GM18507 (cell line): ENCODE results near the gene SECTM1.
"Not testable (repeated sequence)": the region's sequence is repeated elsewhere in the genome, so short reads cannot be mapped to it uniquely, and the experiment has no call there.

Source experiments
- DNase-seq: peaks from one replicate; pipeline ENCODE4 v3.0.0; 2011; ENCODE audit warnings: low read depth; ENCODE audit not compliant: insufficient read length; ENCODE audit errors: extremely low spot score
- FAIRE-seq: peaks from 2 replicates; lab custom pipeline; 2011; peaks lifted over from hg19 to GRCh38; lab: Jason Lieb, UNC

The SECTM1 gene

GRCh38 chr17:82333279-82334171, at the start of gene SECTM1:
SECTM1 (minus strand) TSS chr17:82333766; CDS start chr17:82327240, 6,526 bp downstream.
- no peak for FAIRE-seq
- DNase-seq, result no peak

DNA sequence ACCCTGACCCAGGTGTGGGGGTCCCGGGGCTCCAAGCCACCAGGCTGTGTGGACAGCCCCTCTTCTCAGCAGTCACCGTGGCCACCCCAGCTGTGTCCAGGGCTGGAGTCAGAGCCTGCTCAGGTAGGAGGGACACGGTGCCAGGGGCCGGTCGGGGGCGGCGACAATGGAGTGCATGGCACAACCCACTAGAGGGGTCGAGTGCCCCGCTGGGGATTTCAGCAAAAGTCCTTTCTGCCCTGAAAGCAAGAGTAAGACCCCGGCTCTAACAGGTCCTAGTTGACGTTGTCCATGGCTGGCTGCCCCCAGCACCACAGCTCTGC, 49.3 kb upstream of the SECTM1 start:
- FAIRE-seq, result no peak
- no peak for DNase-seq

- not testable (repeated sequence) for FAIRE-seq, DNase-seq
Measured at GRCh38 chr17:82382220-82382932, 48.8 kb upstream of the SECTM1 start.

DNA sequence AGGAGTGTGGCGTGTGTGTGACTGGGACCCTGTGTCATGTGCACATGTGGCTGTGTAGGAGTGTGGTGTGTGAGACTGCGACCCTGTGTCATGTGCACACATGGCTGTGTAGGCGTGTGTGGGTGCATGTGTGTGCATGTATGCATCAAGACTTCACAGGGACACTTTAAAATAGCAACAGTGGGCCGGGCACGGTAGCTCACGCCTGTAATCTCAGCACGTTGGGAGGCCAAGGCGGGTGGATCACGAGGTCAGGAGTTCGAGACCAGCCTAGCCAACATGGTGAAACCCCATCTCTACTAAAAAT, 48.1 kb upstream of the SECTM1 start:
- not testable (repeated sequence) for FAIRE-seq, DNase-seq

DNA sequence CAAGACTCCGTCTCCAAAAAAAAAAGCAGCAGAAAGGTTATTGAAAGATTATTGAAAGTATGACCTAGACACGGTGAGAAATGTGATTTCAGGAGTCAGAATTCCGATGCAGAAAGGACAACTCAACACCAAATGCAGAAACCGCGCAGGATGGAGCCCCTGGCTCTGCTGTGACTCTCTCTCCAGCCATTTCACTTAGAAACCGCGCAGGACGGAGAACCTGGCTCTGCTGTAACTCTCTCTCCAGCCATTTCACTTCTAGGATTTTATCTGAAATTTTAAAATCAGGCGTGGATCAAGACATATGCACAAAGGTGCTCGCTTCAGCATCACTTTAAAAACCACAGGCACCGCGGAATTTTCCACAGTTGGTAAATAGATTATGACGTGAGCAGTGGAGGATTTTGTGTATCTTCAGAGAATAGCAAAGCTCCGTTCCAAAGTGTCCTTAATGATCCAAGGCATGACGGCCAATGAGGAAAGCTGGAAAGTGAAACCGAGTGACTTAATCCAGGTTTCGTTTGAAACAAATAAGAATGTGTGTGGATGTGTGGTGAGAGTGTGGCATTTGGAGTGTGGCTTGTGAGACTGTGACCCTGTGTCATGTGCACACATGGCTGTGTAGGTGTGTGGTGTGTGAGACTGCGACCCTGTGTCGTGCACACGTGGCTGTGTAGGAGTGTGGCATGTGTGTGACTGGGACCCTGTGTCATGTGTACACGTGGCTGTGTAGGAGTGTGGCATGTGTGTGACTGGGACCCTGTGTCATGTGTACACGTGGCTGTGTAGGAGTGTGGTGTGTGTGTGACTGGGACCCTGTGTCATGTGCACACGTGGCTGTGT, 47.5 kb upstream of the SECTM1 start:
- DNase-seq (no peak), FAIRE-seq (no peak)

DNA sequence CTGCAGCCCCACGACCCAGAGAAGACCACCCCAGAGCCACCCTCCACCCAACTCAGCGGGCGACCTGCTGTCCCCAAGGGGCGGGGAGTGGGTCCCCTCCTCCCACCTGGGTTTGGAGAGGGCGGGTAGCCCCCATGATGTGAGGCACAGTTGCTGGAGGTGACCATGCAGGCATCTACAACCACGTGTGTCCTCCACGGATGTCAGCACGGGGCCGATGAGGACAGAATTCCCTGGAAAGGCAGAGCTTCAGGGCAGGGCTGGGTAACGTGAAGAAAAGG, 45.1 kb upstream of the SECTM1 start:
- DNase-seq, result no peak
- FAIRE-seq, result no peak

- DNase-seq (no peak), FAIRE-seq (no peak)
Measured at GRCh38 chr17:82377924-82378740, 44.6 kb upstream of the SECTM1 start.

DNA sequence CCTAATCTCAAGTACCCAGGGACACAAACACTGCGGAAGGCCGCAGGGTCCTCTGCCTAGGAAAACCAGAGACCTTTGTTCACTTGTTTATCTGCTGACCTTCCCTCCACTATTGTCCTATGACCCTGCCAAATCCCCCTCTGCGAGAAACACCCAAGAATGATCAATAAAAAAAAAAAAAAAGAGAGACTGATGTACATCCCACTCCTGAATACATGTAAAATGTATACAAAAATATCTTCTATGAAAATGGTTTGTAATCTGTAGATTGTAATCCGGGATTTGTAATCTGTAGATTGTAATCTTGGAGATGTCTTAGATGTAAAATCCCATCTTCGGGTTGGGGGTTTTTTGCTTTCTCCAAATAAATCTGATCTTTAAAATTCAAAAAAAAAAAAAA, 43.7 kb upstream of the SECTM1 start:
- not testable (repeated sequence) for FAIRE-seq, DNase-seq

- FAIRE-seq, result no peak
Measured at GRCh38 chr17:82376042-82376730, 42.6 kb upstream of the SECTM1 start.

DNA sequence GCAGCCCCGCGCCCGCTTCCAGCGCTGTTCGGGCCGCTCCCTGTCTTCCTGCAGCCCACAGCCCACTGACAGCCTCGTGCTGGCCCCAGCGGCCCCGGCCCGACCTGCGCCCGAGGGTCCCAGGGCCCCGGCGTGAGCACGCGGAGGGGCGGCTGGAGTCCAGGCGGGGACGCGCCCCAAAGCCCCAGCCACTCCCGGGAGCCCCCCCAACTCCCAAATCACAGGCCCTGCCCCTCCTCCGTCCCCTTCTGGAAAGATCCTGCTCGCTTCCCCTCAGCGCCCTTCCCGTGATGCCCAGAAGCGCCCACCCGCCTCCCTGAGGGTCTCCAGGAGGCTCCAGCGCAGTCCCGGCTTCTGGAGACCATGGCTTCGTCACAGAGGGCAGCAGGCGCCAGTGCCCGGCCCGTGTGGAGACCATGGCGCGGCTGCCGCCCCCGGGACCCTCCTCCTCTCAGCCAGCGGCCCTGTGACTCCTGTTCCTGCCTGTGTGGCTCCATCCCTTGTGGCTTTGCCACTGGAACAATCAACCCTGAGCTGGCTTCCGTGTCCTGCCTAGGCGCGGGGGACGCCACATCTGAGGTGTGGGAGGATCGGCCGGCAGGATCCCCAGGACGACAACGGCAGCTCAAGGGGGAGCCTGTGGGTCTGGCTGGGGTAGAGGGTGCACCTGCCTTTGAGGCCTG, 41.9 kb upstream of the SECTM1 start:
- DNase-seq (no peak), FAIRE-seq (no peak)

More at GRCh38 chr17:82376042-82376730, 42.6 kb upstream of the SECTM1 start:
- DNase-seq, result no peak

GRCh38 chr17:82374626-82375331, 41.2 kb upstream of the SECTM1 start:
- FAIRE-seq (no peak), DNase-seq (no peak)

DNA sequence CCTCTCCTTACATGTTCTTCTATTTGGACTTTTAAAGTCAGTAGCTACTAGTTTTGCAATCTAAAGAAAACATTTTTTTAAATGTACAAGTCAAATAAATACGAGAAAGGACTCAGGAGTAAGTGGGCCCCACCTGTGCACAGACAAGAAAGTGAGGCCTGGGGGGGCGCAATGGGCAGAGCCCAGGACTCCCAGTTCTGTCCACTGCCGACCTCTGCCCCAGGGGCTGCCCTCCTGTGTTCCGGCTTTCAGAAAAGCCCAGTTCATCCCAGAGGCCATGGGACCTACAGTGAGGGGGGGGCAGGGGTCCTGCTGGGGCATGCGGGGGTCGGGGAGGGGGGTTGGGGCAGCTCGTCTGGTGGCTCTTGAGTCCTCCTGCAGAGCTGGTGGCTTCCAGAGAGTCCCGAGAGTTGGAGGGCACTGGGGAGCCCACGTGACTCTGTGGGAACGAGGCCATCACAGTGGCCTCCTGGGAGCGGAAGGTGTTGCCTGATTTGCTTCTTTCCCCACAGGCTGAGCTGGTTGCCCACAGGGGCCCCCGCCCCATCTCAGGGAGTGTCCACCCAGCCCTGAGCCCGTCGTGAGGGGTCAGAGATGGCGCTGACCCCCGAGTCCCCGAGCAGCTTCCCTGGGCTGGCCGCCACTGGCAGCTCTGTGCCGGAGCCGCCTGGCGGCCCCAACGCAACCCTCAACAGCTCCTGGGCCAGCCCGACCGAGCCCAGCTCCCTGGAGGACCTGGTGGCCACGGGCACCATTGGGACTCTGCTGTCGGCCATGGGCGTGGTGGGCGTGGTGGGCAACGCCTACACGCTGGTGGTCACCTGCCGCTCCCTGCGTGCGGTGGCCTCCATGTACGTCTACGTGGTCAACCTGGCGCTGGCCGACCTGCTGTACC, 40.4 kb upstream of the SECTM1 start:
- FAIRE-seq, result no peak
- no peak for DNase-seq

GRCh38 chr17:82373072-82373452, 39.5 kb upstream of the SECTM1 start:
- DNase-seq, FAIRE-seq: not testable (repeated sequence)

DNA sequence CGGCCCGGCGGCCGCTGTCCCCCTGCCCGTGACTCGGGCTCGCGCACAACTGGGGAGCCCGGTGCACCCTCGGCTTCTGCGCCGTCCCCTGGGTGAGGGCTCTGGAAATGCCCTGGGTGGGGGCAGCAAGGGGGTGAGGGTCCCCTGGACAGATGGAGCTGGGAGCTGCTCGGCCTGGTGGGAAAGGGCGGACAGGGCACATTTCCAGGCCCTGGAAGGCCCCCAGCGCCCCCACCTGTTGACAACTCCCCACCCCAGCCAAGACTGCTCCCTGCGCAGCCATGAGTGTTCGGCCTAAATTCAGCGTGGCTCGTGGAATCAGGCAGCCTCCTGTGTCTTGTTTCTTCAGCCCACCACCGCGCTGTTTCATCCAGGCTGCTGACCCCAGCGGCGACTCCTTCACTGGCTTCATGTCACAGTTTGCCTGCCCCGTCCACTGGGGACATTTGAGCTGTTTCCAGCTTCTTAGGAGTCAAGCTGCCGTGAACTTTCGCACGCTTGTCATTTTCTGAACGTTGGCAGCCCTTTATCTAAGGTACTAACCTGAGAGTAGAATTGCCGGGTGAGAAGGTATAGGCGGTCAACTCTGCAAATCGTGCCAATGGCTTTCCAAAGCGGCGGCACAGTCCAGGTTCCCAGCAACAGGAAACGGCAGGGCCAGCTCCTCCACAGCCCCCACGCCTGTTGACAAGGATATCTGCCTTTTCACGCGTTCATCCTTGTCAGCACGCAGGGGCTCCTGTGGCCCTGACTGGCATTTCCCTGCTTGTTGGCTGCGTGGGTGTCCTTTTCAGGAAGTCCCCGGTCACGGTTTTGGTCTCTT, 38.9 kb upstream of the SECTM1 start:
- FAIRE-seq (no peak), DNase-seq (no peak)

DNA sequence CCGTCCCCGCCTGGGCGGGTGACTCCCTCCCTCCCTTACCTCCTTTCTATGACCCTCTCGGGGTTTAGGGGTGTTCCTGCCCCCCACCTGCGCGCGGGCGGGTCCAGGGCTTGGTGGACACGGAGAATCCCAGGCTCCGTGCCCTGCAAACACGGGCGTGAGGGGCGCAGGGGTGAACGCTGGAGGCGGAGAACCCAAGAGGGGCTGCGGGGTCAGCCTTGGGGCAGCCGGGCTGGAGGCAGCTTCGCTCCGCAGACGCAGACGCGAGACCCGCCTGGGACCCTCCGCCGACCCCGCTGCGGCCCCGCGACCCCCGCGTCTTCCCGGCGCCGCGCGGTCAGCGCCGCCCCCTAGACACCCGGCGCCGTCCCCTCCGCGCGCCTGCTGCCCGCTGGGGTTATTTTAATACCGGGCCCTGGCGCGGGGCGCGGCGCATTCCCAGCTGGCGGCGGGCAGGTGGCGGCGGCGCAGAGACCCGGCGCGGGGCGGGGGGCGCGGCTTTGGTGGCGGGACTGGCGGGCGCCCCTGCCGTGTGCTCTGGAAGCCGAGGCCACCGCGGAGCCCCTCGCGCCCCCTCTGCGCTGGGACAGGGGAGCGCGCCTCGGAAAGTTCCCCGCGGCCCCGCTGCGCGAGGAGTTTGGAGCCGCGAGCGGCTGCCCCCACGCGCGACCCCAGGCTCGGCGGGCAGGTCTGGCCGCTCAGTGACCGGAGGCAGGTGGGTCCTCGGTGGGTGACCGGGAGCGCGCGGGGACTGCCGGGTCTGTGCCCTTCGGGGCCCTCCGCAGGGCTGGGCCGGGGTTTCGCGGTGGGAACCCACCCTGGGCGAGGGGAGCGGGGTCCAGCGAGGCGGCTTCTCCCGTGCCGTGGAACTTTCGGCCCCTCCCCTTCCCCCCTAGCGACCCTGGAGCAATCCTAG, 38.0 kb upstream of the SECTM1 start, which contains the start of gene UTS2R:
TSS of gene UTS2R (plus strand) at position 433 of the 916 bp plus-strand sequence. CDS start 2,560 bp downstream, outside the sequence.
- no peak for DNase-seq
- FAIRE-seq, result no peak
